GM12878 (cell line): ENCODE results near the gene KRTAP10-8. TPM values are rescaled to one million over a fixed set of nuclear protein-coding genes. Genes with fewer than 3 reads are reported as not detected.

Experiments used
- ATAC-seq: fragments of 200-7000 bp; cut with Tn5 transposase; 3 replicates; pipeline ENCODE4 v1.9.1; 2020; ENCODE audit warnings: mild to moderate bottlenecking, moderate library complexity
- BruUV-seq: library from RNA; stranded (reverse); fragments of 400-500 nt; replicated peaks from 2 replicates; lab custom pipeline; 2021; lab: Mats Ljungman, UMichigan
- CTCF ChIA-PET: fragments of 300-600 bp; sonication (Branson Sonifier 250); formaldehyde crosslinking; extraction: SDS; loops from one replicate; lab custom pipeline; 2021; ENCODE audit warnings: inconsistent platforms; lab: Yijun Ruan, JAX
- POLR2A ChIA-PET: fragments of 350-600 bp; formaldehyde crosslinking; extraction: SDS; loops from one replicate; lab custom pipeline; 2021; ENCODE audit warnings: inconsistent platforms; lab: Charles Lee
- RAD21 ChIA-PET: fragments of 300-600 bp; sonication (Branson Sonifier 250); formaldehyde crosslinking; loops from one replicate; lab custom pipeline; 2023; ENCODE audit warnings: antibody characterized with exemption; ENCODE audit not compliant: unreplicated experiment; lab: Charles Lee
- SMC1A ChIA-PET: fragments of 300-600 bp; sonication (Branson Sonifier 250); formaldehyde crosslinking; loops from one replicate; lab custom pipeline; 2023; ENCODE audit not compliant: unreplicated experiment, uncharacterized antibody; lab: Charles Lee
- DNase-seq: peaks from one replicate; pipeline ENCODE4 v3.0.0-alpha.2; 2011; ENCODE audit warnings: low read depth, low spot score
- FAIRE-seq: peaks from 3 replicates; lab custom pipeline; 2011; peaks lifted over from hg19 to GRCh38; lab: Jason Lieb, UNC
- H2AFZ ChIP-seq: 2 replicates; pipeline ENCODE4 v1.6.0; 2011; ENCODE audit warnings: low read depth, low read length, control low read depth; ENCODE audit not compliant: control insufficient read depth
- H3K27ac ChIP-seq: 2 replicates; pipeline ENCODE4 v1.5.1; 2011; ENCODE audit warnings: control low read depth; ENCODE audit not compliant: control insufficient read depth, insufficient read depth
- H3K27me3 ChIP-seq, 2 experiments: replicated peaks in 1 of 2; 2 replicates each; pipeline versions ENCODE4 v1.6.0 to v1.6.1; 2011; ENCODE audit warnings: low read length in 1 of 2; ENCODE audit not compliant: control insufficient read depth in 2 of 2, insufficient read depth in 2 of 2
- H3K36me3 ChIP-seq, 2 experiments: 2 replicates each; pipeline ENCODE4 v1.5.1; 2011; ENCODE audit warnings: low read length in 1 of 2; ENCODE audit not compliant: control insufficient read depth in 2 of 2, insufficient read depth in 2 of 2
- H3K4me1 ChIP-seq: 2 replicates; pipeline ENCODE4 v1.6.1; 2011; ENCODE audit warnings: mild to moderate bottlenecking, low read length, moderate library complexity, mixed read lengths; ENCODE audit not compliant: control insufficient read depth, insufficient read depth
- H3K4me2 ChIP-seq: 2 replicates; pipeline ENCODE4 v1.6.0; 2011; ENCODE audit warnings: control low read depth; ENCODE audit not compliant: control insufficient read depth, insufficient read depth
- H3K4me3 ChIP-seq: fragments of 200-600 bp; sonication (generic); 2 replicates; pipeline ENCODE4 v1.5.1; 2016
- H3K79me2 ChIP-seq: 2 replicates; pipeline ENCODE4 v1.6.0; 2011; ENCODE audit warnings: low read length; ENCODE audit not compliant: control insufficient read depth, insufficient read depth
- H3K9ac ChIP-seq: 2 replicates; pipeline ENCODE4 v1.8.0; 2011; ENCODE audit warnings: low read length, control low read depth, mixed read lengths; ENCODE audit not compliant: control insufficient read depth, insufficient read depth
- H3K9me3 ChIP-seq: replicated peaks from 3 replicates; pipeline ENCODE4 v1.5.1; 2011; ENCODE audit warnings: mild to moderate bottlenecking, low read length; ENCODE audit not compliant: control insufficient read depth, insufficient read depth
- H4K20me1 ChIP-seq: 2 replicates; pipeline ENCODE4 v1.6.0; 2011; ENCODE audit not compliant: control insufficient read depth, insufficient read depth
- JUND ChIP-seq: IDR thresholded peaks from 2 replicates; pipeline ENCODE4 v1.6.1; 2012; ENCODE audit warnings: low read depth, mild to moderate bottlenecking, low read length, improper control_type of control experiment, moderate library complexity
- SIX5 ChIP-seq: IDR thresholded peaks from 2 replicates; pipeline ENCODE4 v1.6.1; 2011; ENCODE audit warnings: mild to moderate bottlenecking, low read depth, low read length, moderate library complexity; ENCODE audit not compliant: severe bottlenecking
- SMAD1 ChIP-seq: fragments of 450-650 bp; IDR thresholded peaks from 2 replicates; pipeline ENCODE4 v1.6.1; 2018; ENCODE audit warnings: mild to moderate bottlenecking, low read depth; ENCODE audit not compliant: partially characterized antibody
- SREBF1 ChIP-seq: IDR thresholded peaks from 2 replicates; pipeline ENCODE4 v1.6.1; 2012; ENCODE audit warnings: mild to moderate bottlenecking, low read length
- WGBS: methylation state at CpG from one replicate; pipeline ENCODE4 v1.1.6; 2016; ENCODE audit warnings: low lambda C conversion rate; ENCODE audit not compliant: insufficient replicate concordance, insufficient coverage; ENCODE audit errors: missing lambda C conversion rate; 5-methylcytosine and 5-hydroxymethylcytosine counted together
- in situ Hi-C: fragments of 300-500 bp; cut with MboI; formaldehyde crosslinking; loops from 9 replicates; pipeline ENCODE4 v1.14.3; 2018; ENCODE audit warnings: mixed read lengths
- intact Hi-C: fragments of 100-400 bp; cut with micrococcal nuclease; formaldehyde crosslinking; loops from one replicate; pipeline ENCODE4 v1.14.2; 2022; ENCODE audit not compliant: unreplicated experiment
- polyA plus RNA-seq, 11 experiments: library from polyadenylated mRNA; depleted of rRNA in 4 of 11; unstranded in 6 of 11; stranded (reverse) in 5 of 11; fragments of >200 nt; fragmentation: Nextera tagmentation in 4 of 11; fragmentation: Illumina TruSeq in 1 of 11; extraction: Ambion mirVana in 4 of 11; extraction: Trizol in 1 of 11; gene quantifications; 1 replicate in 1 of 11; 2 replicates in 10 of 11; pipeline versions ENCODE4 v1.2.1 to v1.2.3, GENCODE V29; 2011 to 2016; ENCODE audit warnings: inconsistent platforms in 2 of 11, missing spikeins in 2 of 11, low read depth in 1 of 11
- total RNA-seq, 4 experiments: library from RNA; depleted of rRNA in 3 of 4; stranded (reverse); fragments of >200 nt in 3 of 4; fragmentation: Illumina TruSeq in 1 of 4; extraction: Trizol in 1 of 4; gene quantifications; 2 replicates each; pipeline versions ENCODE4 v1.2.1 to v1.2.3, GENCODE V29; 2013 to 2021
- TF ChIP-seq, protein P1 (sequence below): fragments of 450-650 bp; IDR thresholded peaks from 2 replicates; pipeline ENCODE4 v1.6.1; 2017; ENCODE audit warnings: mild to moderate bottlenecking, low read depth, inconsistent platforms; ENCODE audit not compliant: poor library complexity, severe bottlenecking
- TF ChIP-seq, protein P2 (sequence below): fragments of 450-650 bp; IDR thresholded peaks from 2 replicates; pipeline ENCODE4 v1.6.1; 2017; ENCODE audit warnings: borderline replicate concordance

The KRTAP10-8 gene
- total and polyA plus RNA-seq, 10 of the 15 experiments (the other 5 are each of a cell fraction or from before 2014, with no cell fraction given), result not detected

DNA sequence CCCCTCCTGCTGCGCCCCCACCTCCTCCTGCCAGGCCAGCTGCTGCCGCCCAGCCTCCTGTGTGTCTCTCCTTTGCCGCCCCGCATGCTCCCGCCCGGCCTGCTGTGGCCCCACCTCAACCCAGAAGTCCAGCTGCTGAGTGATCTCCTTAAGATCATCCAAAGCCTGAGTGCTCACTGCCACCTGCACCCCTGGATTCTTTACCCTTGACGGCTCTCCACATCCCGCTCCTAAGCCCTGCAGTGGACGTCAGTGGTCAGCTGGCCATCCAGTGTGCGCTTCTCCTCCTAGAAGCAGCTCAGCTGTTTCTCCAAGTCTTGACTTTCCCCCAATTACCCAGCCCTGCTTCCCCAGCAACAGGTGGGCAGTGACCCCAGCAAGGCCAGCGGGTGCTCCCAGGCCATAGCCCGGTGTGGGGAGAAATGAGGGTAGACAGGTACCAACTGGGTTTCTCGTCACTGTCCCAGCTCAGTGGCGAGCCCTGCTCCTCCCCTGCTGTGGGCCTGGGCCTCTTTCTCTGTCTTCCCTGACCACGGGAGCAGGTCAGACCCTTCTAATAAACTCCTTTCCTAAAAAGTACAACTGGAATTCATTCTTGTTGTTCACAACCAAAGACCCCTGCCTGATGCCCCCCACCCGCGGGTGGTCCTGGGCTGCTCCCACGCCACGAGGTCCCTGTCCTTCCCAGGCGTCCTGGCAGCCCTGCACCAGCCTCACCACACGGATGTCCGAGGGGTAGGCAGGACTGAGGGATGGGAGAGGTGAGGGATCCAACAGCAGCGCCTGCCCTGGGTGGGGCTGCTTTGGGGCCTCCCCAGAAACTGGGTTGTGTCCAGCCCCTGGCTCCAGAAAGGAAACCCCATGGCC lies 10.1 kb upstream of the KRTAP10-8 start:
- in situ Hi-C loops (no loop called here), intact Hi-C loops (no loop called here)
- no peak overlapping the region for H3K27ac ChIP-seq
- H4K20me1 ChIP-seq, result no peaks in the 10 kb centered on the region
- H3K9me3 ChIP-seq, result no peaks in the 10 kb centered on the region; the same call in 2 of the 3 replicates
- no TSS peak for BruUV-seq
- TF ChIP-seq, protein P1, sequence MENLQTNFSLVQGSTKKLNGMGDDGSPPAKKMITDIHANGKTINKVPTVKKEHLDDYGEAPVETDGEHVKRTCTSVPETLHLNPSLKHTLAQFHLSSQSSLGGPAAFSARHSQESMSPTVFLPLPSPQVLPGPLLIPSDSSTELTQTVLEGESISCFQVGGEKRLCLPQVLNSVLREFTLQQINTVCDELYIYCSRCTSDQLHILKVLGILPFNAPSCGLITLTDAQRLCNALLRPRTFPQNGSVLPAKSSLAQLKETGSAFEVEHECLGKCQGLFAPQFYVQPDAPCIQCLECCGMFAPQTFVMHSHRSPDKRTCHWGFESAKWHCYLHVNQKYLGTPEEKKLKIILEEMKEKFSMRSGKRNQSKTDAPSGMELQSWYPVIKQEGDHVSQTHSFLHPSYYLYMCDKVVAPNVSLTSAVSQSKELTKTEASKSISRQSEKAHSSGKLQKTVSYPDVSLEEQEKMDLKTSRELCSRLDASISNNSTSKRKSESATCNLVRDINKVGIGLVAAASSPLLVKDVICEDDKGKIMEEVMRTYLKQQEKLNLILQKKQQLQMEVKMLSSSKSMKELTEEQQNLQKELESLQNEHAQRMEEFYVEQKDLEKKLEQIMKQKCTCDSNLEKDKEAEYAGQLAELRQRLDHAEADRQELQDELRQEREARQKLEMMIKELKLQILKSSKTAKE, result no peak
- TF ChIP-seq, protein P2, sequence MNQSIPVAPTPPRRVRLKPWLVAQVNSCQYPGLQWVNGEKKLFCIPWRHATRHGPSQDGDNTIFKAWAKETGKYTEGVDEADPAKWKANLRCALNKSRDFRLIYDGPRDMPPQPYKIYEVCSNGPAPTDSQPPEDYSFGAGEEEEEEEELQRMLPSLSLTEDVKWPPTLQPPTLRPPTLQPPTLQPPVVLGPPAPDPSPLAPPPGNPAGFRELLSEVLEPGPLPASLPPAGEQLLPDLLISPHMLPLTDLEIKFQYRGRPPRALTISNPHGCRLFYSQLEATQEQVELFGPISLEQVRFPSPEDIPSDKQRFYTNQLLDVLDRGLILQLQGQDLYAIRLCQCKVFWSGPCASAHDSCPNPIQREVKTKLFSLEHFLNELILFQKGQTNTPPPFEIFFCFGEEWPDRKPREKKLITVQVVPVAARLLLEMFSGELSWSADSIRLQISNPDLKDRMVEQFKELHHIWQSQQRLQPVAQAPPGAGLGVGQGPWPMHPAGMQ, result no peak
- no peak for TF ChIP-seq JUND
- no peak for TF ChIP-seq SMAD1
- no peak for TF ChIP-seq SREBF1
- TF ChIP-seq SIX5, result no peak
- POLR2A ChIA-PET, result no interaction called here
- no peaks in the 10 kb centered on the region for H3K27me3 ChIP-seq
- H3K9ac ChIP-seq, result no peak overlapping the region
- ATAC-seq (no peak), FAIRE-seq (no peak), DNase-seq (no peak)
- H3K4me3 ChIP-seq, result no peak overlapping the region
- no peaks in the 10 kb centered on the region for H3K4me1 ChIP-seq
- CTCF ChIA-PET, result no interaction called here
- 36% methylated on average over 23 of the region's 23 CpGs for WGBS
- RAD21 ChIA-PET, result no interaction called here
- no peak overlapping the region for H2AFZ ChIP-seq
- H3K36me3 ChIP-seq, result no peaks in the 10 kb centered on the region
- H3K4me2 ChIP-seq, result no peak overlapping the region
- no peaks in the 10 kb centered on the region for H3K79me2 ChIP-seq
- SMC1A ChIA-PET, result no interaction called here
